Mesenchymal stem cell (in vitro differentiated cells and primary cell): Measurements from ENCODE around the gene LRP1B.

Experiments
- DNase-seq: peaks from one replicate; pipeline ENCODE4 v3.0.0-alpha.2; 2013
- H2AFZ ChIP-seq: one replicate; pipeline ENCODE4 v1.6.1; 2013; ENCODE audit warnings: low read depth, mild to moderate bottlenecking, control low read depth, inconsistent platforms, low read length, moderate library complexity
- H2AK5ac ChIP-seq: 2 replicates; pipeline ENCODE4 v1.6.1; 2013; ENCODE audit warnings: low read length, moderate library complexity, mild to moderate bottlenecking, inconsistent platforms; ENCODE audit not compliant: severe bottlenecking
- H2BK120ac ChIP-seq: one replicate; pipeline ENCODE4 v1.6.1; 2013; ENCODE audit warnings: low read depth, mild to moderate bottlenecking, inconsistent platforms, low read length, moderate library complexity
- H2BK12ac ChIP-seq, 2 experiments: one replicate each; pipeline ENCODE4 v1.6.1; 2013; ENCODE audit warnings: inconsistent platforms in 2 of 2, low read length in 2 of 2, mild to moderate bottlenecking in 2 of 2, moderate library complexity in 2 of 2, control low read depth in 1 of 2
- H2BK15ac ChIP-seq: one replicate; pipeline ENCODE4 v1.6.1; 2013; ENCODE audit warnings: mild to moderate bottlenecking, low read depth, inconsistent platforms; ENCODE audit not compliant: poor library complexity, severe bottlenecking
- H2BK5ac ChIP-seq: 2 replicates; pipeline ENCODE4 v1.6.1; 2013; ENCODE audit warnings: low read depth, mild to moderate bottlenecking, low read length, control low read depth, inconsistent platforms; ENCODE audit not compliant: poor library complexity, severe bottlenecking
- H3K14ac ChIP-seq, 2 experiments: one replicate each; pipeline ENCODE4 v1.6.1; 2013; ENCODE audit warnings: inconsistent platforms in 2 of 2, low read length in 2 of 2, control low read depth in 1 of 2, mild to moderate bottlenecking in 1 of 2, moderate library complexity in 1 of 2
- H3K18ac ChIP-seq, 2 experiments: one replicate each; pipeline ENCODE4 v1.6.1; 2013; ENCODE audit warnings: inconsistent platforms in 2 of 2, low read length in 2 of 2, control low read depth in 1 of 2, low read depth in 1 of 2, mild to moderate bottlenecking in 1 of 2
- H3K23ac ChIP-seq, 2 experiments: one replicate each; pipeline ENCODE4 v1.6.1; 2013; ENCODE audit warnings: inconsistent platforms in 2 of 2, low read length in 2 of 2, mild to moderate bottlenecking in 2 of 2, moderate library complexity in 2 of 2, control low read depth in 1 of 2
- H3K27ac ChIP-seq: 2 replicates; pipeline ENCODE4 v1.5.1; 2013; ENCODE audit warnings: mild to moderate bottlenecking, moderate library complexity, low read length, control low read depth, inconsistent platforms; ENCODE audit not compliant: poor library complexity, severe bottlenecking
- H3K27me3 ChIP-seq, 2 experiments: 2 replicates each; pipeline versions ENCODE4 v1.6.1 to v1.7.0; 2013; ENCODE audit warnings: low read length in 2 of 2, mild to moderate bottlenecking in 2 of 2, moderate library complexity in 2 of 2, control low read depth in 1 of 2, inconsistent platforms in 1 of 2; ENCODE audit not compliant: control insufficient read depth in 1 of 2, insufficient read depth in 1 of 2
- H3K36me3 ChIP-seq, 2 experiments: 2 replicates each; pipeline versions ENCODE4 v1.6.1 to v1.7.0; 2013; ENCODE audit warnings: low read length in 2 of 2, control low read depth in 1 of 2, inconsistent platforms in 1 of 2, low read depth in 1 of 2, mild to moderate bottlenecking in 1 of 2; ENCODE audit not compliant: insufficient read depth in 2 of 2, control insufficient read depth in 1 of 2
- H3K4ac ChIP-seq, 2 experiments: one replicate each; pipeline ENCODE4 v1.6.1; 2013; ENCODE audit warnings: inconsistent platforms in 2 of 2, low read length in 2 of 2, mild to moderate bottlenecking in 2 of 2, moderate library complexity in 2 of 2, control low read depth in 1 of 2, low read depth in 1 of 2
- H3K4me1 ChIP-seq: 2 replicates; pipeline ENCODE4 v1.6.1; 2013; ENCODE audit warnings: low read depth, low read length, control low read depth; ENCODE audit not compliant: control insufficient read depth, insufficient read depth
- H3K4me2 ChIP-seq: 2 replicates; pipeline ENCODE4 v1.6.1; 2013; ENCODE audit warnings: low read length, mild to moderate bottlenecking, inconsistent platforms; ENCODE audit not compliant: poor library complexity, severe bottlenecking
- H3K4me3 ChIP-seq, 2 experiments: 2 replicates each; pipeline versions ENCODE4 v1.5.1 to v1.7.0; 2013; ENCODE audit warnings: low read length in 2 of 2, mild to moderate bottlenecking in 2 of 2, control low read depth in 1 of 2, low read depth in 1 of 2; ENCODE audit not compliant: insufficient read depth in 1 of 2
- H3K79me1 ChIP-seq: replicated peaks from 2 replicates; pipeline ENCODE4 v1.6.1; 2013; ENCODE audit warnings: mild to moderate bottlenecking, control low read depth, low read length, inconsistent platforms; ENCODE audit not compliant: poor library complexity, severe bottlenecking
- H3K9ac ChIP-seq: 2 replicates; pipeline ENCODE4 v1.7.0; 2013; ENCODE audit warnings: mild to moderate bottlenecking, low read length, moderate library complexity
- H3K9me3 ChIP-seq: 2 replicates; pipeline ENCODE4 v1.7.0; 2013; ENCODE audit warnings: mild to moderate bottlenecking, low read length; ENCODE audit not compliant: control insufficient read depth
- H4K8ac ChIP-seq: one replicate; pipeline ENCODE4 v1.6.1; 2013; ENCODE audit warnings: inconsistent platforms, mild to moderate bottlenecking, low read length, moderate library complexity
- H4K91ac ChIP-seq: one replicate; pipeline ENCODE4 v1.6.1; 2013; ENCODE audit warnings: mild to moderate bottlenecking, low read length, inconsistent platforms
- WGBS: methylation state at CpG from one replicate; pipeline ENCODE4 v1.1.7; 2013; ENCODE audit warnings: mixed read lengths; 5-methylcytosine and 5-hydroxymethylcytosine counted together

The LRP1B gene

DNA sequence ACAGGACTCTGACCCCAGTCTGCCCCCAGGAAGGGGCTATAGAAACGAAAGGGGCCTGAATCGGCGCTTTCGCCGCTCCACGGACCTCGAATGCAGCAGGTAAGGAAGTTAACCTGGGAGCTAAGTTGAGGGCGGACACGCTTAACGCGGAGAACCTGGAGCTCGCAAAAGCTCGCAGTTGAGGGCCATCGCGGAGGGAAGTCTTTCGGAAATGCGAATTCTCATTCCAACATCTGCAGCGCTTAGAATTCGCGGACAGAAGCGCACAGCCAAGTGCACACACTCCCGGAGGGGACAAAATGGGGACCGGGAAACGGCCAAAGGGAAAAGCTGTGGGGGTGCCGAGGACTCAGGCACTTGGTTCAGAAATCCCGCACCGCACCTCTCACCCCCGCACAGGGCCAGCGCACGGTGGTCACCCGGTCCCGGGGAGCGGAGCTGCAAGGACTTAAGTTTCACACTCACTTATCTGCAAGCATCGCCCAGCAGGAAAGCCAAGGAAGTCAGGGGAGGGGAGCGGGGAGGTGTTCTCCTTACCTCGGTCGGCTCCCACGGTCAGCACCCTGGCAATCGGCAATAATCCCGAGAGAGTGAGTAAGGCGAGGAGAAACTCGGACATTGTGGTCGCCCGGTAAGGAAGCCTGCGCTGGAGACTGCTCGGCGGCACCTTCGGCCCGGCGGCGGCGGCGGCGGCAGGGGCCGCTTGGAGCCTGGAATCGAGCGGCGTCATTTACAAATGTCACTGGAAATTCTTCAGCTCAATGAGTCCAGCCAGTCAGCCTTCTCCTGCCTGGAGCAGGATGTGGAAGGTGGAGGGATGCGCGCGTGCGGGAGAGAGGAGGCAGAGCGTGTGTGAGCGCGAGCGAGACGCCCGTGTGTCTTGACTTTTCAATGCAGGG, 456 bp downstream of the LRP1B start:
- Histone ChIP-seq H2BK120ac (no peak overlapping the region), H3K36me3 (no peaks in the 10 kb centered on the region), H3K4me2 (peak overlapping the region; percentile 66), H3K14ac (peak overlapping the region in 1 of 2 experiments; percentile 76), H2BK15ac (no peak overlapping the region), H2AFZ (peak overlapping the region; percentile 72), H3K27me3 (peaks cover 0 to 33% of the 10 kb centered on the region in 2 experiments), H2BK5ac (no peak overlapping the region), H4K8ac (peak overlapping the region; percentile 56), H3K23ac (no peak overlapping the region), H4K91ac (no peak overlapping the region), H3K9ac (peak overlapping the region; percentile 59), H2BK12ac (peak overlapping the region; percentile 12 to 22), H3K27ac (no peak overlapping the region), H3K79me1 (peaks cover 1% of the 10 kb centered on the region), H3K9me3 (no peaks in the 10 kb centered on the region), H3K4me1 (peaks cover 3% of the 10 kb centered on the region), H3K4me3 (peak overlapping the region; percentile 67 to 81), H3K4ac (peak overlapping the region in 1 of 2 experiments; percentile 6), H3K18ac (peak overlapping the region; percentile 64 to 70), H2AK5ac (no peak overlapping the region)
- under 1% methylated on average over 54 of the region's 68 CpGs for WGBS
- DNase-seq = peak; percentile 81

DNA sequence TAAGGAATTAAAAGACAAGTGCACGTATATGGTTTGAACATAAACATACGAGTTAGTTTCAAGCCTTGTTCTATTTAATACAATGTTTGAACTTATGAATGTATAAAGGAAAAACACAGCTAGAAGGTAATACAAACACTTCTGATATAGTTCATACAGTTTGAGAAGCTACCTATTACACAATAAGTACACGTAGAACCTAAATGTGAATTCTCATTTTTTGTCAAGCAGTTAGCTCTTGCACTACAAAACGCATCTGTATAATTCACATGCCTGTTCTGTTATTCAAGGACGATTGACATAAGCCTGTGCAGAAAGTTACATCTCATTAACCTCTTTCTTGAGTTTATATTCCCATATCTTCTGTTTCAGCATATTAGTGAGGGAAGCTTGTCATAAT, 2.7 kb downstream of the LRP1B start:
- Histone ChIP-seq H4K91ac (no peak overlapping the region), H3K27ac (no peak overlapping the region), H4K8ac (no peak overlapping the region), H3K36me3 (no peaks in the 10 kb centered on the region), H3K9ac (no peak overlapping the region), H3K4me2 (no peak overlapping the region), H2AFZ (no peak overlapping the region), H3K79me1 (peaks cover 1% of the 10 kb centered on the region), H2BK120ac (no peak overlapping the region), H3K4ac (no peak overlapping the region), H3K4me1 (peaks cover 3% of the 10 kb centered on the region), H3K27me3 (peaks cover 0 to 31% of the 10 kb centered on the region in 2 experiments), H3K18ac (no peak overlapping the region), H2BK15ac (no peak overlapping the region), H3K14ac (no peak overlapping the region), H3K4me3 (no peak overlapping the region), H3K23ac (no peak overlapping the region), H3K9me3 (no peaks in the 10 kb centered on the region), H2BK12ac (no peak overlapping the region), H2BK5ac (no peak overlapping the region), H2AK5ac (no peak overlapping the region)
- no peak for DNase-seq
- WGBS = 92% methylated on average over 3 of the region's 5 CpGs

DNA sequence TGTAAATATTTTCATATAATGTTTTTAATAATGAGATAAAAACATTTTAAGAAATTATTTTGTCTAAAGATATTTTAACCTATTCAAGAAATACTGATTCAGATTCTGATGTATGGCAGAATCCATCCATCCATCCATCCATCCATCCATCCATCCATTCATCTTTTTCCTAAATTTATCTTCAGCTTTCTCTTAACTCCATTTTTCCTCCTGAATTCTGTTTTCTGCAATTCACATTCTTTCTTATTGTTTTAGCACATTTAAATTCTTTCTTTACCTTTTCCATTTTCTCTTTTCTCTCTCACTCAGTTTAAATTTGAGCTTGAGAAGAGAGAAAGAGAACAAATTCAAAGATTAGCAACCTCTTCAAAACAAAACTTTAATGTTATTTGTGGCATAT, 3.6 kb downstream of the LRP1B start:
- H2BK12ac ChIP-seq = no peak overlapping the region
- no peak overlapping the region for H3K4ac ChIP-seq
- no peak for DNase-seq

DNA sequence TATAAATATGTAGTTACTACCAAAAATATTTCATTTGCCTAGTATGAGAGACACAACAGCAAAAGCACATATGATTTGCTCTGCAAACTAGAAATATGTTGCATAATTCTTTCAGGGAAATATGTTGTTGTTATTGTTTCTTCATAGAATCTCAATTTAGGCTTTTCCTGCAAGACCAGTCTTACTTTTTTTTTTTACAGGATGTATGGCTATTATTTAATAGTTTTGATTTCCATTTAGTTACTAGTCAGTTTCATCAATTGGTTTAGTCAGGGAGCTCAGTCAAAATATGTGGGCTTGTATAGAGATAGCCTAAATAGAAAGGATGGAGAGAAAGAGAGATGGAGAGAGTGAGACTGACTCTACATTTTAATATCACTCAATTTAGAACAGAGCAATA, 6.1 kb downstream of the LRP1B start:
- H2AK5ac ChIP-seq = no peak overlapping the region
- H3K27me3 ChIP-seq = peaks cover 0 to 17% of the 10 kb centered on the region in 2 experiments
- H3K9ac ChIP-seq = no peak overlapping the region
- no peaks in the 10 kb centered on the region for H3K79me1 ChIP-seq
- DNase-seq = no peak
- H3K4ac ChIP-seq = no peak overlapping the region
- H3K18ac ChIP-seq = no peak overlapping the region
- no peaks in the 10 kb centered on the region for H3K4me1 ChIP-seq
- no peak overlapping the region for H3K27ac ChIP-seq
- H2AFZ ChIP-seq = no peak overlapping the region
- H2BK15ac ChIP-seq = no peak overlapping the region
- H3K36me3 ChIP-seq = no peaks in the 10 kb centered on the region
- H2BK5ac ChIP-seq = no peak overlapping the region
- H3K4me3 ChIP-seq = no peak overlapping the region
- H3K4me2 ChIP-seq = no peak overlapping the region
- H2BK12ac ChIP-seq = no peak overlapping the region
- no peak overlapping the region for H3K23ac ChIP-seq
- no peak overlapping the region for H4K91ac ChIP-seq
- no peaks in the 10 kb centered on the region for H3K9me3 ChIP-seq
- no peak overlapping the region for H2BK120ac ChIP-seq
- H3K14ac ChIP-seq = no peak overlapping the region
- H4K8ac ChIP-seq = no peak overlapping the region

More for the DNA sequence above, 3.6 kb downstream of the LRP1B start:
- Histone ChIP-seq H3K27ac (no peak overlapping the region), H2AK5ac (no peak overlapping the region), H2AFZ (no peak overlapping the region), H4K8ac (no peak overlapping the region), H3K14ac (no peak overlapping the region), H3K18ac (no peak overlapping the region), H3K4me3 (no peak overlapping the region), H3K9me3 (no peaks in the 10 kb centered on the region), H2BK15ac (no peak overlapping the region), H3K9ac (no peak overlapping the region), H2BK120ac (no peak overlapping the region), H3K23ac (no peak overlapping the region), H3K4me2 (no peak overlapping the region), H3K36me3 (no peaks in the 10 kb centered on the region), H4K91ac (no peak overlapping the region), H3K27me3 (peaks cover 0 to 28% of the 10 kb centered on the region in 2 experiments), H3K79me1 (peaks cover 1% of the 10 kb centered on the region), H2BK5ac (no peak overlapping the region), H3K4me1 (peaks cover 3% of the 10 kb centered on the region)
